K562 (cell line): Measurements from ENCODE around the gene PHACTR2. TPM values are rescaled to one million over a fixed set of nuclear protein-coding genes. Genes with fewer than 3 reads are reported as not detected.

Experiments
- ADNP ChIP-seq: fragments of 200-800 bp; sonication (Bioruptor generic); IDR thresholded peaks from 2 replicates; pipeline ENCODE4 v1.6.1; 2016; ENCODE audit warnings: missing genetic modification characterization, missing compliant biosample characterization
- BCLAF1 ChIP-seq, 2 experiments: fragments of 450-650 bp in 1 of 2; IDR thresholded peaks; 2 replicates each; pipeline ENCODE4 v1.6.1; 2011 to 2017; ENCODE audit warnings: low read depth in 2 of 2, antibody characterized with exemption in 1 of 2, borderline replicate concordance in 1 of 2, low read length in 1 of 2, mild to moderate bottlenecking in 1 of 2, mixed read lengths in 1 of 2; ENCODE audit not compliant: control insufficient read depth in 1 of 2
- BMI1 ChIP-seq: fragments of 150-350 bp; IDR thresholded peaks from 2 replicates; pipeline ENCODE4 v1.6.1; 2014; ENCODE audit warnings: low read length
- CUX1 ChIP-seq: fragments of 200-800 bp; sonication (Bioruptor generic); IDR thresholded peaks from 2 replicates; pipeline ENCODE4 v1.6.1; 2016; ENCODE audit warnings: missing genetic modification characterization, missing compliant biosample characterization
- EP400 ChIP-seq: fragments of 450-650 bp; IDR thresholded peaks from 2 replicates; pipeline ENCODE4 v1.6.1; 2017; ENCODE audit warnings: antibody characterized with exemption, mild to moderate bottlenecking, moderate library complexity
- HOXB6 ChIP-seq: fragments of 250-450 bp; sonication (Bioruptor Pico); IDR thresholded peaks from 2 replicates; pipeline ENCODE4 v1.5.1; 2022; ENCODE audit warnings: mild to moderate bottlenecking, borderline replicate concordance
- MAFK ChIP-seq: IDR thresholded peaks from 2 replicates; pipeline ENCODE4 v1.6.1; 2011; ENCODE audit warnings: low read length, improper control_type of control experiment
- MYBL2 ChIP-seq, 2 experiments: fragments of 450-650 bp in 1 of 2; sonication (generic) in 1 of 2; formaldehyde crosslinking in 1 of 2; IDR thresholded peaks; 2 replicates each; pipeline versions ENCODE4 v1.6.1 to v1.8.1; 2017 to 2022; ENCODE audit warnings: borderline replicate concordance in 1 of 2, inconsistent platforms in 1 of 2, low read depth in 1 of 2, mild to moderate bottlenecking in 1 of 2, missing genetic modification reagents in 1 of 2, moderate library complexity in 1 of 2
- NR4A1 ChIP-seq, 2 experiments: fragments of 250-450 bp in 1 of 2; fragments of 450-650 bp in 1 of 2; sonication (Bioruptor Pico) in 1 of 2; IDR thresholded peaks; 2 replicates each; pipeline versions ENCODE4 v1.4.0 to v1.6.1; 2016 to 2020; ENCODE audit warnings: mild to moderate bottlenecking in 2 of 2, missing compliant biosample characterization in 1 of 2, missing genetic modification characterization in 1 of 2, moderate library complexity in 1 of 2
- STAT6 ChIP-seq: sonication (generic); formaldehyde crosslinking; IDR thresholded peaks from 2 replicates; pipeline ENCODE4 v1.8.1; 2023; ENCODE audit warnings: mild to moderate bottlenecking, missing genetic modification reagents
- TCF7L2 ChIP-seq: fragments of 150-350 bp; IDR thresholded peaks from 2 replicates; pipeline ENCODE4 v1.6.1; 2016; ENCODE audit warnings: low read depth, mild to moderate bottlenecking, low read length, moderate library complexity
- polyA plus RNA-seq, 8 experiments: library from polyadenylated mRNA; depleted of rRNA in 4 of 8; stranded (reverse) in 5 of 8; unstranded in 3 of 8; fragments of >200 nt; fragmentation: Nextera tagmentation in 2 of 8; fragmentation: Illumina TruSeq in 1 of 8; extraction: Ambion mirVana in 2 of 8; extraction: Trizol in 1 of 8; gene quantifications; 2 replicates each; pipeline versions ENCODE4 v1.2.1 to v1.2.3, GENCODE V29; 2011 to 2014; ENCODE audit warnings: inconsistent platforms in 1 of 8, missing spikeins in 1 of 8
- total RNA-seq, 7 experiments: library from RNA; depleted of rRNA in 6 of 7; stranded (reverse); fragments of >200 nt in 6 of 7; fragmentation: Illumina TruSeq in 2 of 7; extraction: Trizol in 2 of 7; gene quantifications; 2 replicates each; pipeline versions ENCODE4 v1.2.1 to v1.2.3, GENCODE V29; 2011 to 2021; ENCODE audit warnings: low replicate concordance in 1 of 7
- TF ChIP-seq, protein P1 (sequence below), 2 experiments: fragments of 450-650 bp in 1 of 2; sonication (generic) in 1 of 2; formaldehyde crosslinking in 1 of 2; IDR thresholded peaks in 1 of 2; conservative IDR thresholded peaks in 1 of 2; 2 replicates each; pipeline versions ENCODE4 v1.6.1 to v1.8.1; 2016 to 2023; ENCODE audit warnings: mild to moderate bottlenecking in 2 of 2, moderate library complexity in 2 of 2, inconsistent platforms in 1 of 2, missing genetic modification reagents in 1 of 2

Gene PHACTR2
- total and polyA plus RNA-seq, 9 of the 15 experiments (the other 6 are each of a cell fraction or from before 2014, with no cell fraction given) = 5.3 to 52.5 (median 22.9) TPM

DNA sequence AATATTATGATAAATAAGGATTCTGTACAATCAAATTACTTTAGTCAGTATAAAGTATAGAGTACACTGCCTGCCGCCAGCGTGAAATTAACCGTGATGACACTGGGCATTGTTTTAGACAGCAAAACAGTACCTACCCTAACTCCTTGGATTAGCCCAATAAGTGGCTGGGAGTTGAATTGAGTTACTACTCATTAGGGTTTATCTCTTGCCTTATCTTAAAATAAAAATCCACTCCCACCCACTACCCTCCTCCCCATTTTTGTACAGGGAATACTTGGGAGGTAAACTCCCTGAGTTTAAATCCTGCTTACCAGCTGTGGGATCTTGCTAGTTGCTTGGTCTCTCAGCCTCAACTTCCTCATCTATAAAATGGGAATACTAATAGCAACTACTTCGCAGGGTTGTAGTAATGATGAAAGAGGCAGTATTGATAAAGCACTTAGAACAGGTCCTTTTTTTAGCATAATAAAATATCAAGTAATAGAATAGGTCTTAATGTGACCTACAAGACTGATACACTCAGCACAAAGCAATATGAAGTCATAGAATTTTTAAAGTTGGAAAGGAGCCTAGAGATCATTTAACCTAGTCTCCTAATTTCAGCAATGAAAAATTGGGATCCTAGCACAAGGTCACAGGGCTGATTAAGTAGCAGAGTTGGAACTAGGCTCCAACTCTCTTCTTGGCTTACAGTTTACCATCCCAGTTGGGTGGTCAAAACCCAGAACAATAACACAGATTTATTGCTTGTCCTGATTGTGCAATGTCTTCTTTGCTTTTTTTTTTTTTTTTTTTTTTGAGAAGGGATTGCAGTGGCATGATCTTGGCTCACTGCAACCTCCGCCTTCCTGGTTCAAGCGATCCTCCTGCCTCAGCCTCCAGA lies 23.8 kb downstream of the PHACTR2 start (continued):
- TF ChIP-seq BCLAF1 (IDR thresholded peaks at IDR 0.05; ENCODE audit: borderline replicate concordance in 1 of 2, control insufficient read depth in 1 of 2, low read depth in 2 of 2, low read length in 1 of 2) = no peak
- no peak for TF ChIP-seq CUX1 (CRISPR knock-in tag)
- no peak for TF ChIP-seq NR4A1 (CRISPR knock-in tag; IDR thresholded peaks at IDR 0.05)
- TF ChIP-seq NR4A1 (tag; IDR thresholded peaks at IDR 0.05) = no peak
- no peak for TF ChIP-seq HOXB6 (CRISPR knock-in tag)
- TF ChIP-seq MYBL2 (IDR thresholded peaks at IDR 0.05; ENCODE audit: low read depth) = no peak
- TF ChIP-seq MYBL2 (CRISPR knock-in tag; IDR thresholded peaks at IDR 0.05; ENCODE audit: borderline replicate concordance) = no peak
- TF ChIP-seq BMI1 = no peak
- no peak for TF ChIP-seq TCF7L2
- TF ChIP-seq, protein P1, sequence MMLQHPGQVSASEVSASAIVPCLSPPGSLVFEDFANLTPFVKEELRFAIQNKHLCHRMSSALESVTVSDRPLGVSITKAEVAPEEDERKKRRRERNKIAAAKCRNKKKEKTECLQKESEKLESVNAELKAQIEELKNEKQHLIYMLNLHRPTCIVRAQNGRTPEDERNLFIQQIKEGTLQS (IDR thresholded peaks at IDR 0.05) = no peak
- TF ChIP-seq, protein P1 (CRISPR knock-in tag; conservative IDR thresholded peaks at IDR 0.05) = no peak
- no peak for TF ChIP-seq MAFK
- no peak for TF ChIP-seq STAT6 (CRISPR knock-in tag)
- TF ChIP-seq EP400 = no peak
- TF ChIP-seq ADNP (tag) = peak; percentile 69; the same call in 1 of the 2 replicates
